WI38 (cell line): Measurements from ENCODE around the gene ALDH1A3.

ENCODE experiments used
- H3K4me3 ChIP-seq: 2 replicates; pipeline ENCODE4 v1.5.1; 2011; ENCODE audit warnings: low read depth, mild to moderate bottlenecking, control low read depth, low read length
- TF ChIP-seq, protein P1 (sequence below): IDR thresholded peaks from 2 replicates; pipeline ENCODE4 v1.5.1; 2012; ENCODE audit warnings: low read depth, mild to moderate bottlenecking, control low read depth, low read length

The ALDH1A3 gene

DNA sequence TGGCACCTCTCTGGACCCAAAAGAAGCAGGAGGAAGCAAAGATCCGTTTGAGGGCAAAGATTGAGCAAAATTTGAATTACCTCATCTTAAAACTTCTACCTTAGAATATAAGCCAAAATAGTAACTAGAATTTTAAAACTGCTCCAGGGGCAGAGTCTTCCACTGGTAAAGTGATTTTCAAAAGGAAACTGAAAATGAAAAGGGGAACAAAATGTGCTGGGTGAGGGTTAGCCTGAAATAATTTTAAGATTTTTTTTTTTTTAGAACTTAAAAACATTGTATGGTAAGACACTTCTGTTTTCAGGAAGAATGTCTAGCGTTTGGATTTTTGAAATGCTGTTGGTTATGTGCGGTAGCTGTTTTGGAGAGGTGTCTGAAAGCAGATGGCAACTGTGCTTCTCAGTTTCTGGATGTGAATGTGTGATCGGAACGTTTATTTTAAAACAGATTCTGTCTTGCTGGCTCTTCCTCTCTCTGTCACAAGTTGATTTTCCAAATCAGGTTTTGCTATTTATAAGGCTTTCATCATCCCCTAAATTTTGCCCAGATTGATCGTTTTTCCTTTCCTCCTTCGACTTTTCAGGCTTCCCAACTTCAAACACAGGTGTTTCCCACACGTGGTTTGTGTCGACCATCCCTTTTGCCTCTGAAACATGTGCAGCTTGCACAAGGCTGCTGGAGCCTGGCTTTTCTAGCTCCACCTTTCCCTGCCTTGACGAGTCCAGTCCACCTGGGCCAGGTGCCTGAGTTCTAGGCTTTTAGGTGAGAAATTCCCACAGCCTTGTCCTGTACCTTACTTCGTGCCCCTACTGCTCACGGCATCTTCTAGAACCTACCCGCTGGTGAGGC, 42.8 kb downstream of the ALDH1A3 start:
- TF ChIP-seq, protein P1, sequence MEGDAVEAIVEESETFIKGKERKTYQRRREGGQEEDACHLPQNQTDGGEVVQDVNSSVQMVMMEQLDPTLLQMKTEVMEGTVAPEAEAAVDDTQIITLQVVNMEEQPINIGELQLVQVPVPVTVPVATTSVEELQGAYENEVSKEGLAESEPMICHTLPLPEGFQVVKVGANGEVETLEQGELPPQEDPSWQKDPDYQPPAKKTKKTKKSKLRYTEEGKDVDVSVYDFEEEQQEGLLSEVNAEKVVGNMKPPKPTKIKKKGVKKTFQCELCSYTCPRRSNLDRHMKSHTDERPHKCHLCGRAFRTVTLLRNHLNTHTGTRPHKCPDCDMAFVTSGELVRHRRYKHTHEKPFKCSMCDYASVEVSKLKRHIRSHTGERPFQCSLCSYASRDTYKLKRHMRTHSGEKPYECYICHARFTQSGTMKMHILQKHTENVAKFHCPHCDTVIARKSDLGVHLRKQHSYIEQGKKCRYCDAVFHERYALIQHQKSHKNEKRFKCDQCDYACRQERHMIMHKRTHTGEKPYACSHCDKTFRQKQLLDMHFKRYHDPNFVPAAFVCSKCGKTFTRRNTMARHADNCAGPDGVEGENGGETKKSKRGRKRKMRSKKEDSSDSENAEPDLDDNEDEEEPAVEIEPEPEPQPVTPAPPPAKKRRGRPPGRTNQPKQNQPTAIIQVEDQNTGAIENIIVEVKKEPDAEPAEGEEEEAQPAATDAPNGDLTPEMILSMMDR: no peak
- H3K4me3 ChIP-seq: no peak overlapping the region

DNA sequence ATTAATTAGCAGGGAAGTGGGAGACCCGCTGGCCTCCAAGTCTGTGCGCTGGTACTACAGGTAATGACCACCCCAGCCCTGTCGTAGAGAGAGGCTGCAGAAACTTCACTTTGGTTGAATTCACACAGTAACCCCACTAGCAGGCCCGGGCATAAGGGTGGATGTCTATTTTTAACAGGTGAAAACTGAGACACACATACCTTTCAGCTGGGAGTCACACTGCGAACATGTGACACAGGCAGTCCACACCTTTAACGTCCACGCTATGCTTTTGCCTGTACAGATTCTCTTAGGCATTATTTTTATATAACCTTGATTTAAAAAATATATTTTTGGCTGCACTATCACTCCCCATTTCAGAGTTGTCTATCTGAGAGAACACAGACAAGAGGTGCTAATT, 43.4 kb downstream of the ALDH1A3 start:
- H3K4me3 ChIP-seq: no peak overlapping the region
- TF ChIP-seq, protein P1: no peak

DNA sequence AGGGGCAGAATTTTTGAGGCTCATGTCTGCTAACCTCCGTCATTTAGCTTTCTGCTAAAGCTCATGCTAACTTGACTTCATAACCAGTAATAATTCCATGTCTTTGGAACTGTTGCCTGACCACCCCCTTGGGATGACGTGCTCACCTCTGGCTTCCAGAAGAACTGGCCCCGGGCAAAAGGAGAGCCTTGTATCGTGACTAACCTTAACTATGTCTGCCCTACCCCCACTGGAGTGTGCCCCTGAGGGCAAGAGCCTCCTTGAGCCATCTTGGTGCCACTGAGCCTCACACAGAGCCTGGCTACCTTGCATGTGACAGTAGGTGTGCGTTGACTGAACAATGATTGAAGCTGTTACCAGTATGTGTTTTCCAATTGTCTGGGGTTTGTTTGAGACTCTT, 44.3 kb downstream of the ALDH1A3 start:
- TF ChIP-seq, protein P1: no peak
- no peak overlapping the region for H3K4me3 ChIP-seq

DNA sequence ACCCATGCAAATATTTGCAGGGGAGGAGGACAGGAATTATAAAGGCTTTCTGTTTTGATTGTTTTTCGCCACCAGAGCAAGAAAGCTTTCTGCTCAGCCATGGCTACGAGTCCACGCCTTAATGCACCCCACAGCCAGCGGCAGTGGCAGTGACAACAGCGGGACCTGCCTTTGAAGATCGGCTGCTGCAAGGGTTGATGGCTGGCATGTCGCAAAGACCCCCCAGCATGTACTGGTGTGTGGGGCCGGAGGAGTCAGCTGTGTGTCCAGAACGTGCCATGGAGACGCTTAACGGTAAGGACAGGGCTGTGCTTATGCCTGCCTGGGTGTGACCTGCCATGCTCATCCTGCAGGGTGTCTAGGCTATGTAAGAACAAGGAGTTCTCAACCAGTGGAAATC, 44.8 kb downstream of the ALDH1A3 start:
- TF ChIP-seq, protein P1: no peak
- H3K4me3 ChIP-seq: no peak overlapping the region

DNA sequence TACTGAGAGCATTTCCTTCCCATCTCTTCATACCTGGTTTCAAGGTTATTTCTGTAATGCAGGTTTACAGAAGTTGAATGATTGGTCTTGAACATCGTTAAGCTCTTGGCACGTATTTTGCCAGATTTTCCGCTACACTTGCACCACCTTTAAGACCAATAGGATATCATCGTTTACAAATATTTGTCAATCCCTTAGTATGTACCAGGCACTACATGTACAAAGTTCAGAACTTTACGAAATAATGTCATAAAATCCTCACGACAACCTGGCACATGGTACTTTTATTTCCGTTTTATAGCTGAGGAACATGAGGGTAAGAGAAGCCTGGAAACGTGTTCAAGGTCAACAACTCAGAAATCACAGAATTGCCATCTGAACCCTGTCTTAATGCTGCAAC, 45.8 kb downstream of the ALDH1A3 start:
- H3K4me3 ChIP-seq: no peak overlapping the region
- TF ChIP-seq, protein P1: no peak

DNA sequence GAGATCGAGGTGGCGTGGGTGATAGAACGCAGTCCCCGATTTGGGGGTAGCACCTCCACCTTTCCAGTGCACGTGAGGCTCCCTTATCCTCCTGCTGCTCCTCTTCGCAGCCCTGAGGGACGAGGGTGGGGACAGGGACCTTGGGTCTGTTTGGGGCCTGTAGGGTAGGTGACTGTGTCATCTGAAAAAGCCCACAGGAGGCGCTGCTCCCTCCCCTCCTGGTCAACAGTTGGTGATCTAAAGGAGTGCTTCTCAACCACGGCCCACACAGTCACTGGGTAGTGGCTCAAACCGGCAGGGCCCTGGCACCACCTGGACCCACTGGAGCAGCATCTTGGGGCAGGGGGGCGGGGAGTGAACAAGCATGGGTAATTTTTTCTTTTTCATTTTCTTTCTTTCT, 46.6 kb downstream of the ALDH1A3 start:
- no peak overlapping the region for H3K4me3 ChIP-seq
- TF ChIP-seq, protein P1: no peak

DNA sequence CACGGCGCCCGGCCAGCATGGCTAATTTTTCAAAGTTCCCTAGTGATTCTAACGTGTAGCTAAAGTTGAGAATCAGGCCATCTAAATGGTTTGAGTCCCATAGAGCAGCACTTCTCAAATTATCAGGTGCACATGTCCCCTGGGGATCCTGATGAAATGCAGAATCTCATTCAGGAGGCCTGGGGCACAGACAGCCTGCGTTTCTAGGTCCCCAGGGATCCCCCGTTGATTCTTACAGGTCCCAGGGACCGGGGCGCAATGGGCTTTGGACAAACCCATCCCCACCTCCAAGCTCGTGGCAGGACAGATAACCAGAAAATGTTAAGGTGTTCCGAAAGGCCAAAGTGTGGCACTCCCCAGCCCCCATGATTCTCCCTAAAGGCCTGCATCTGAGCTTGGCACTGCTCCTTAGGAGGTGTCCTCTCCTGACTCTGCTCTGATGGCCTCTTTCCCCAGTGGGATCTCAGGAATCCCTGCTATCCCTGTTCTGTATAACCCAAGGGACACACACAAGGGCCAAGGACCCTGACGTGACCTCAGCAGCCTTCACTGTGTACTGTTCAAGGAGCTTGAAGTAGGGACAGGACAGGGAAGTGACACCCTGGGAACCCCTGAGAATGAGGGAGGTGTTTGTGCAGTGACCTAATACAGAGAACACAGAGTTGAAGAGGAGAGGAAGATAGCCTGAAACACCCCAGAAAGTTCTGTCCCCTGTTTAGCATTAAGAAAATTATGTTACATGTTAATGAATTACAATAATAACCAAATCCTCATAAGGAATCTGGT, 47.5 kb downstream of the ALDH1A3 start:
- TF ChIP-seq, protein P1: no peak
- H3K4me3 ChIP-seq: no peak overlapping the region
